GM21381 (cell line): ENCODE data around the gene TMEM127.
"Not testable (repeated sequence)": the region's sequence is repeated elsewhere in the genome, so short reads cannot be mapped to it uniquely, and the experiment has no call there.

ENCODE experiments used
- ATAC-seq: cut with Tn5 transposase; IDR thresholded peaks from one replicate; pipeline ENCODE4 v1.9.1; 2021; ENCODE audit warnings: mild to moderate bottlenecking, moderate library complexity; ENCODE audit not compliant: unreplicated experiment

The TMEM127 gene

DNA sequence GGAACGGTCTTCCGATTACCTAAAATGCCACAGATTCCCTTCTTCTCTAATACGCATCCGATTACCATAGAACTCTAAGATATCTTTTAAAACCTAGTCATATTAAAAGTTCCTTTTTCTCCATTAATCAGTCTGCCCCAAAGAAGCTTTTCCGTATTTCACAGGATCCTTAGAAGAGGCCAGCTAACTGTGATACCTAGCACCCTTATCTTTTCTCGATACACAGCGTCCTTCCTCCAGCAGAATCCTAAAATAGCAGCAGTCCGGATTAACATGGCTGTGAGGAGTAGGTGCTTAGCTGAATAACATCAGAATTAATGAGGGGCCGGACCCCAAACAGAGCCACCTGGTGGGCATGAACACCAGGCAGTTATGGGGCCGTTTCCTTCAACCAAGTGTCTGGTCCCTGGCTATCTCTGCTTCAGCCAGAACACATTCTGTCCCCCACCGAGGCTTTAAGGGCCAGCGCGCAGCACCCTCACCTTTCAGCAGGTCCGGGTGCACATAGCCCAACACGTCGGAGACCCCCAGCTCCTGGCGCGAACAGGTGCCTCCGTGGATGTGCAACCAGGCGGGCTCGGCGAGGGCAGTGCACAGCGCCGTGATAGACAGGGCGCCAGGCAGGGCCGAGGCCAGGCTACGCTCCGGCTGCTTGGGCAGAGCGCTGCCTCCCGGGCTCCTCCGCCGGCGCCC is 995 bp downstream of the TMEM127 start:
- ATAC-seq, result peak; percentile 2

DNA sequence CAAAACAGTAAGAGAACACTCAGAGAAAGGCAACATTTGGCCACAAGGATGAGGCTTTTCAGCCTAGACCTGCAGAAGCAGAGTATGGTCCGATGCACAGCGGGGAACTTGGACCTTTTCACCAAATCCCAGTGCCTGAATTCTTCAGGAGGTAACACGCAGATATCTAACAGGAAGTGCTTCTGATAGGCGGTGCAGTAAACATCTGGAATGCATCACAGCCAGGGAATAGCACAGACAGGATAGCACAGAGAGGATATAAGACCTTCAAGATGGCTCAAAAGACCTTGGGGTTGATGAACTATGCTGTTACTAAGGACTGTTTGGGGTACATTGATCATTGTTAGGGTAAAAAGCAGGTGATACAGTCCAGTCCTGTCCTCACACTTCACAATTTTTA is 1.7 kb downstream of the TMEM127 start:
- no peak for ATAC-seq

DNA sequence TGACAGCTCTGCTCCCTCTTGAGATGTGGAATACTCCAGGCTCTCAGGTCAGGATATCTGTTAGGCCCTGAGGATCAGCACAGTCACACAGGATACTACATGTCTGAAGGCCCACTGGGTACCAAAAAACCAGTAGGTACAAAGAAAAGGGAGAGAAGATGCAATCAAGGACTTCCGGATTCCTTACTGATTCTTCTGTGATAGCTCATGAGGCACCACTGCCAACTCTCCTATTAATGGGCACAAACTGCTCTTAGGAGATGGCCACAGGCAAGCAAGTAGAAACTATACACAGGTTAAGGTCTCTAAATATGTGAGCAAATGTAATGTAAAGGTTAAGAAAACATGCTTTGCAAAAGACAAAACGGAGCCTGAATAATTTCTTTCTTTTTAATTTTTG is 3.5 kb downstream of the TMEM127 start:
- no peak for ATAC-seq

DNA sequence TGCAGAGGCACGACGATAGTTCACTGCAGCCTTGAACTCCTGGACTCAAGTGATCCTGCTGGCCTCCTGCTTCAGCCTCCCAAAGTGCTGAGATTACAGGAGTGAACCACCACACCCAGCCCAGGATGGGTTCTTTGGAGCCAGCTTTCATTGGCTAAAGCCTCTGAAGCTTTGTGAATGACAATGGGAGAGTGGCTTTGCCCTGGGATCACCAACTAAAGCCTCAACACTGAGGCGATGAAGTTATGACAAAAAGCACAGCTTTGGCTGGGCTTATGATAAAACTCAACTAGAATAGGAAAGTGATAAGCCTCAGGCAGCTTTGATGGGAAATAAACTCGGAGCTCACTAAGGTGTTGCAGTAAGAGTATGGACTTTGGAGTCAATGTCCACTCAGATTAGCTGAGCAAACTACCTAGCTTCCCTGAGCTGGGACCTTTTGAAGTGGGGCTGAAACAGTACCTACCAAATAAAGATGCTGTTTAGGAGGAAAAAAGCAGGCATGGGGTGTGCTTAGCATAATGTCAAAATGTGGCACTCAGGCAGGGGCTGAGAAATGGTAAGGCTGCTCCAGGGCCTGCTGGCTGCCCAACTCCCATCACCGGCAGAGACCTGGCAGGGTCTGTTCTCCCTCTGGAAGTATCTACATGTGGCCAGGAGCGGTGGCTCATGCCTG is 4.3 kb downstream of the TMEM127 start:
- no peak for ATAC-seq

DNA sequence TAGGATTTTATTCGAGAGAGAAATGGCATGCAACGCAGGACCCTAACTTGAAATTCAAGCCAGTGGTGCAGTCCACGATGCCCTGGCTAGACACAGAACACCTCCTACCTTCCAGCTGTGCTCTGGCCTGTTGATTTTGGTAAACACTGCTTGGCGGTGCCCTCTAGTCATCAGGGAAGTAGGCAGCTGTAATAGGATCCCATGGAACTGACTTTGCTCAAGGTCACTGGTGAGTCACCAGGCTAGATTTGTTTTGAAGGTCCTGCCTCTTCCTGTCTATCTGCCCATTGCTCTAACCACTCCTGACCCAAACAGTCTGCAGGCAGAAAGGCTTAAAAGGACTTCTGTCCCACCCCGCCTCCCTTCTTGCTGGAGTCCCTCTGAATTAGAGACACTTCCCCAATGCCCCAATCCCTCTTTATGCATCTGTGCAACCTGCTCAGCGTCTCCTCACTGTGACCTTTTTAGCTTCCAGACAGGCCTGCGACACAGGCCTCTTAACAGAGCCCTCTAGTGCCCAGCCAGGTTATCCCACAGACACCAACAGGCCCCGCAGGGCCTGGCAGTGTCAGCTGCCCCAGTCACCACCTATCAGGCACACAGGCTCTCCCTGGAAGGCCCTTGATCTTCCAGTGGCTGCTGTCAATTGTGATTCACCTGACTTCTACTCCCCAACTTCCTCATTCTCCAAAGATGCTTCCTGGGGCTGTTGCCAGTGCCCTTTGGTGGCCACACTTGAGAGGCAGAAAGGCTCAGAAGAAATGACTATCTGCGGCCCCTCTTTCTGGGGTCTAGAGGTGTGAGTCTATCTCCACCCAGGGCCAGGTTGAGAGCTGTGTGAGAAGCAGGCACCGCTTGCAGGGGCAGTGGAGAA is 5.2 kb downstream of the TMEM127 start:
- no peak for ATAC-seq

DNA sequence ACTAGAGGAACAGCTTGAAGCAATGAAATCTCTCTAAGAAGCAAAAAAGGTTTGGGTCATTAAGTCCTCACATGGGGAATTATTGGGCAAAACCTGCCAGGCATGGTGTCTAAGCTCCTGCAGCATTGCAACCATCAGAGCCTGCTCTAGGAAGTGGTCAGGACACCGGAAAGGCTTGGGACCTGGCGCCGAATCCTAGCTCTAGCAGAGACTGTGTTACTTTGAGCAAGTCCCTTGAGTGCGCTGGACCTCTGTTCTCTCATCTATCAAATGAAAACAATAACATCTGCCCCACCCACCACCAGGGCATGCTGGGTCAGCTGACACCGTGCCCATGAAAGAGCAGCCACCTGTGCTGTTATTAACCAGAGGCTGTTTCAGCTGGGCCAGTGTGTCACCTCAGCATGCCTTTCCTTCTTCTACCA is 6.3 kb downstream of the TMEM127 start:
- ATAC-seq, result no peak

DNA sequence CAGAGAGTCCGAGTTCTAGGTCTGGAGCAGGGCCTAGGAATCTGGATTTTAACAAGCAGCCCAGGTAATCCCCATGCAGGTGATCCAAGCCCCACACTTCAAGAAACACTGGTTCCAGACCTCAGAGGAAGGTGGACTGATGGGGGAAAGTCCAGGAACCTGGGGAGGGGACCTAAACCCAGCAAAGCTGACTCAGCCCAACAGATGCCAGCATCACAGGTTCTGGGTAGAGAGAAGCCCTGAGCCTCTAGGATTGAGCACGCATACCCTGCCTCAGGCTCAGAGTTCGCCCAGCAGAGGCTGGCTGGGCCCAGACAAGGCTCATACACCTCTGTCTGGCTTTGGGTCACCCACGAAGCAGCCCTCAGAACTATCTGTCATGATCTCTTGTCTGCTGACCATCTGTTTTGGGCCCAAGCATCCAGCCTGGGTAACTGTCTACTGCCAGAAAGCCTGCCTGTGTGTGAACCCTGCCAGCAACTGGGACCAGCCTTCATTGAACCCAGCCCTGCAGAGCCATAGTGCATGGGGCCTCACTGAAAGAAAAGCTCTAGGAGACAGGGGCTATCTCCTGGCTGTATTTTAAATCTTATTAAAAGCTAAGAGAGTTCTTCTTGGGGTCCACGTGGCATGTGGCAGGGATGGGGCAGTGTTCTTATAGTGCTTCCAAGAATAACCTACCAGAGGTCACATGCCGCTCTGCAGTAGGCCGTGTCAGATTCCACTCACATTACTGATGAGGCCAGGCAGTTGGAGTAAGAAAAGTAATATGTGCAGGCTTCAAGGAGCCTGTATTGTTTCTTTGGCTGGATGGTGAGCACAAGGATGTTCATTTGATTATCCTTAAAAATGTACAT is 7.4 kb downstream of the TMEM127 start:
- ATAC-seq, result no peak

DNA sequence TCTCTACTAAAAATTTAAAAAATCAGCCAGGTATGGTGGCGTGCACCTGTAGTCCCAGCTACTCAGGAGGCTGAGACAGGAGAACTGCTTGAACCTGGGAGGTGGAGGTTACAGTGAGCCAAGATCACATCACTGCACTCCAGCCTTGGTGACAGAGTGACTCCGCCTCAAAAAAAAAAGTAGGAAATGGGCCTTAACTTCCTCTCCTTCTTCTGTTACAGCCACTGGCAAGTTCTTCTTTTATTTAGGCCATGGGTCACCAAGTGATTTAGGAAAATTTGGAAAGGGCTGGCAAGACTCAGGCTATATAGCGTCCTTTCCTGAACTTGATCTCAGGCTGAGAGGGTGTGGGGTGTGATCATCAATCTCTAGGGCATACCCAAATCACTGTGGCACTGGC is 8.1 kb downstream of the TMEM127 start:
- ATAC-seq, result not testable (repeated sequence)

DNA sequence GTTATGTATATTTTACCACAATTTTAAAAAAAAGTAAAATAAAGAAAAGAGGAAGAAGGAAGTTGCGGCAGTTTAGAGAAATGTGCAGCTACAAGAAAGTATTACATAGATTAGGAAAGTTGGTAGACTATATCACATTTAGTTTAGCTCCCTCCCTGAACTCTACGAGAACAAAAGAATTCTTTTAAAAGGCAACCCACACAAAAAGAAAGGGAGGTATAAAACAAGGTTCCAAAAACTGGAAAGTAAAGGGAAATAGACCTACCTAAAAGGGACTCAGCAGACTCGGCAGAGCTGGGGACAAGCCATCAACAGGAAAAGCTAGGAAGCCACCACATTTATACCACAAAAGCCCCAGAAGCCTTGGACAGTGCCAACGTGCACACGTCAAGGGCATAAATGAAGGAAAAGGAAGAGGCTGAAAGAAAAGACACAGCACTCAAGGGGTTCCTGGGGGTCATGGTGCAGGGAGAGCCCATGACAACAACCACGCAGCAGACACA is 9.1 kb downstream of the TMEM127 start:
- no peak for ATAC-seq

DNA sequence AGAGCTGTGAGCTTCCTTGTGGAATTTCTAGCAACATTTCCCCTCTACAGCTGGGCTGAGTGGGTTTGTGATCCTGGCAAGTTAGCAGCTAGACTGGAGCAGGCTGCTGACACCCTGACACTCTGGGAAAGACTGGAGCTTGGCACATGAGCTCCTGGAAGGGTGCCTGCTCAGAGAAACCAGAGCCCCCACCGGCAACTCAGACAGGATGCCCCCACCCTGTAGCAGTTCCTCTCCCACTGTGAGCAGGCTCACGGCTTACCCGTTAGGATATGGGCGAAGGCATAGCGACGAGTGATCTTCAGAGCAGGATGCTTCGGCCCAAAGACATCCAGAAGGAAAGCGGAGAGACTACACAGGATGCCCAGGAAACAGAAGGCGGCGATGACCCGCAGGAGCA is 11.2 kb downstream of the TMEM127 start:
- no peak for ATAC-seq

DNA sequence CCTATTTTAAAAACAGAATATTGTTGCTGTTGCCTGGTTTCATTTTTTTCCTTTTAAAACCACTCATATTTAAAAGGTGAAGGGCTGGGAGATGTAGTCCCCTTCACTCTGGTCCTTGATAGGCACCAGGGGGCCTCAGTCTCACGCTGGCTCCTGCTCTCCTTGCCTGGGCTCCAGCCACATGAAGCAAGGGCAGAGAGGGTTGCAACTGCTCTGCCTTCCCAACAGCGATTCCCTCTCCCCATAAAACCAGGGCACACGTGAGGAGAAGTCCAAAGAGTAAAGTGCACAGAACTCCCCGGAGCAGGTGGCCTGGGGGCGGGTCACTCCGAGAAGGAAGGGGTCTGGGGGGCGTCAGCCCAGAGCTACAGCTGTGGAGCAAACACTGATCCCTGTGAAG is 12.8 kb downstream of the TMEM127 start:
- no peak for ATAC-seq

DNA sequence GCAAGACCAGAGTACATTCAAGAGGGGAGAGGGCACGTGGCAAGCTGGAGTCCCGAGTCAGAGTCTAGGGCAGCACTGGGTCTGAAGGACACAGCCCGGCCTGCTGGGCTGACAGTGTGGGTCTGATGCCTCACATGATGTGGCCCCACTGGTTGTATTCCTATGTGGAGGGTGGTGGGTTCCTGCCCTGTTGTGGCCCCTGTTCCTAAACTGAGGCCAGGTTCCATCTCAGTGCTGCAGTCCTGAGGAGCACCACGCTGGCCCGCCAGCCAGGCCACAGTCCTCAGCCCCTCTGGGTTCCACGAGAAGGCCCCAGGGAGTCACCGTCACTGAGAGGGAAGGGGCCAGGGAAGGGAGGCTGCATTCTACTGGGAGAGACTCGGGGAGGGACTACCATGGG is 13.3 kb downstream of the TMEM127 start:
- ATAC-seq, result no peak

DNA sequence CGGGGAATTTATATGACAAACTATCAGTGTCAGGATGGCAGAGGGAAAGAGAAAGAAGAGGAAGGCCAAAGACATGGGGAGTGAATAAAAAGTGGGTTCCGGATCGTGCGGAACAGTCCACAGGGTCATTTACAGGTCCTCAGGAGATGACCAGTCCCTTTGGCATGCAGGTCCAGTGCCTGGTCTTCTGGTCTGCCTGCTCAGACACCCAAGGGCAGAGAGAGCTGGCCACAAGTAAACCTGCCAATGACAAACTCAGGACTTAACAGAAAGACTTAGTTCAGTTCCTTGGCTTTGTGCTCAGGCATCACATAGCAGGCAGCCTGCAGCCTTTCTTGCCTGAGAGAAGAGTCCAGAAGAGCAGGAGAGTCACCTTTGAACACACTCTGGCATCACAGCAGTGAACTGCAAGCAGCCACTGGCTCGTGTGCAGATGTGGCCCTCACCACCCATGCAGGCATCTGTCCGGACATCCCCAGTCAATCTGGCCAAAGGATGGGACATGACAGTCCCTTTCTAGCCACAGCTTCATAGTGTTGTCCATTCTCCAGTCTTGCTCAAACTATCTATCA is 14.0 kb downstream of the TMEM127 start:
- ATAC-seq, result no peak

DNA sequence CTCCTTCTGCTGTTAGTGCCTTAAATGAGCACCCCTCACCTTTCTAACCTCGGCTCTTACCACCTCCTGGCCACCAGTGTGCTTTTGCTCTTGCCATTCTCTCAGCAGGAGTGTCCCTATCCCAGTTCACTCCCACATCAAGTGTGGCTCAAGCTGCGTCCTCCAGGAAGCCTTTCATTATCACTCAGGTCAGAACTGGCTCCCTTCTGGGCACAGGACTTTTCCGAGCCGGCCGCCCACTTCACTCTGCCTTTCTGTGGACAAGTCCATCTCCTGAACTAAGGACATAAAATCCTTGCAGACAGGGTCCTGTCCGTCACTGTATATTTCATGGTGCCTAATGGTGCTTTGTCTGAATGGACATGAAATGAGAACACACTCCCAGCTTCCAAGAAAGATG is 15.6 kb downstream of the TMEM127 start:
- ATAC-seq, result no peak

DNA sequence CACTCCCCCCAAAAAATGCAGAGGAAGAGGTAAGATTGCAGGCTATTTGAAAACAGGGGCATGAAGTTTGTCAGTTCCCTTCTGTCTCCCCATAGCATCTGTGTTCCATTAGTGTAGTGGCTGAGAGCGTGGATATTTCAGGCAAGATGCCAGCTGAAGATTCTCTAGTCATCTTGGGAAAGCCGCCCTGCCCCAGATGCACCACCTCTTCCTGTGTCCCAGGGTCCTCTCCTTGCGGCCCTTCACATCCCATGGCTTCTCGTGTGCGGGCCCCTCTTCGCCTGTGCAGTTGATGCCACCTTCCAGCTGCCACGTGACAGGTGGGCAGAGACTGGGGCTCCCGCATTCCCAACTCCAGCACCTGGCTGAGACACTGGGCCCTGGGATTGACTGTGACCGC is 16.1 kb downstream of the TMEM127 start:
- no peak for ATAC-seq

DNA sequence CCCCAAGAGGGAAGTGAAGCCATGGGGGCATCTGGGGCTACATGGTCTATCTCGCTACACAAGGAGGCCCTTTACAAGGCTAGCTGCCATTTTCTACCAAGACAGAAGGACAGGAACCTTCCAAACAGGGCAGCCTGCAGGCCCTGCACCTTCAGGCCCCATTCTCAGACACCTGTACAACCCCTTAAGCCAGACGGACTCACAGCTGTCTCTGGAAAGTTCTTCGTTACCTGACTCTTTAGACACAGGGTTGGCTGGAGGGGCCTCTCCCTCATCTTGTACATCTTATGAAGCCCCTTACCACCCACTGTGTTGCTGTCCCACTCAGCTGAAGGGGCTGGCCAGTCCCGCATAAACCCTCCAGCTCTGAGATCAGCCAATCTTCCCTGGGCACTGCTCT is 17.2 kb downstream of the TMEM127 start:
- no peak for ATAC-seq

DNA sequence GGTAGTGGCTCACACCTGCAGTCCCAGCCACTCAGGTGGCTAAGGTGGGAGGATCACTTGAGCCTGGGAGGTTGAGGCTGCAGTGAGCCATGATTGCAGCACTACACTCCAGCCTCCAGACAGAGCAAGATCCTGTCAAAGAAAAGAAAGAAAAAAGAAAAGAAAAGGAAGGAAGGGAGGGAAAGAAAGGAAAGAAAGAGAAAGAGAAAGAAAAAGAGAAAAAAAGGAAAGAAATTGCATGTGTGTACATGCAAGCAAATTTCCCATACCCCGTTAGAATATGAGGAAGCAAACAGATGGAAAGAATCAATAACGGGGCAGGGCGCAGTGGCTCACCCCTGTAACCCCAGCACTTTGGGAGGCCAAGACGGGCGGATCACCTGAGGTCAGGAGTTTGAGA is 17.9 kb downstream of the TMEM127 start:
- no peak for ATAC-seq

DNA sequence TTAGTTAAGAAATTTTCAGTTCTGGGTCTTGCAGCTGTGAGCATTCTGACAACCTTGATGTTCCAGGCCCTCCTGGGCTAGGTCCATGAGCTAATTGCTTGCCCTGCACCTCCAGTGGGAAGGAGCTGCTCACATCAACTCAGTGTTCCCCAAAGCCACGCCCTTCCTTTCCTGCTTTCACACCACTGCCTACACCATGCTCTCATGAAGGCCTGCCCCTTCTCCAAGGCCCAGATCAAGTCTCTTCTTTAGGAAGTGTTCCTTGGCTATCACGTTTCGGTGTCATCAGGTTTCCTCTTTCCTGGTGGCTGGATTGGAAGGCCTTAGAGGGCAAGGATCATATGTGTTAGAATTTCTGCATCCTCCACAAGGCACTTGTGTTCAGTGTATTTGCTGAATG is 18.8 kb downstream of the TMEM127 start:
- no peak for ATAC-seq

DNA sequence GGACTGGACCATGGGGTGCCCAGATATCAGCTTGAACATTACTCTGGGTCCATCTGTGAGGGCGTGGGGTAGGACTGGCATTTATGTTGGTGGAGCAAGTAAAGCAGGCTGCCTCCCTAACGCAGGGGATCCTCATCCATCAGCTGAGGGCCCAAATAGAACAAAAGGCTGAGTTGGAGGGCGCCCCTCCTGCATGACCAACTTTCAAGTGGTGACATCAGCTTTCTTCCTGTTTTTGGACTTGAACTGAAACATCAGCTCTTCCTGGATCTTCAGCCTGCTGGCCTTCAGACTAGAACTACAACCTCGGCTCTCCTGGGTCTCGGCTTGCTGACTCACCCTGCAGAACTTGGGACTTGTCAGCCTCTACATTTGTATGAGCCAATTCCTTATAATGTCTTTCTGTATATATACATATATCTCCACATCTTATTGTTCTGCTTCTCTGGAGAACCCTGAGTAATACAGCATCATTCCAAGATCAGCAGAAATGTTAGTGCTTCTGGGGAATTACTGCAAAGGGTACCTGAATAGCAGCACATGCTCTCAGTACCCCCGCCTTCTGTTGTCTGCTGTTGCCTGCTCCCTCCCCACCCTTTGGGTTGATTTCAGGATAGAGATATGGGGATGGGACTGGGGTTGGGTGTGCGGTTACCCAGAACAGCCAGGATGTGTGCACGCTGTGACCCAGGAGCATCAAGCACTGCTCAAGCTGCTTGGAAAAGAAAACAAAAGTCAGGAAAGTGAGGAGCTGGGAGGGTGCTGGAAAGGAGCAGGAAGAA is 20.0 kb downstream of the TMEM127 start:
- no peak for ATAC-seq

DNA sequence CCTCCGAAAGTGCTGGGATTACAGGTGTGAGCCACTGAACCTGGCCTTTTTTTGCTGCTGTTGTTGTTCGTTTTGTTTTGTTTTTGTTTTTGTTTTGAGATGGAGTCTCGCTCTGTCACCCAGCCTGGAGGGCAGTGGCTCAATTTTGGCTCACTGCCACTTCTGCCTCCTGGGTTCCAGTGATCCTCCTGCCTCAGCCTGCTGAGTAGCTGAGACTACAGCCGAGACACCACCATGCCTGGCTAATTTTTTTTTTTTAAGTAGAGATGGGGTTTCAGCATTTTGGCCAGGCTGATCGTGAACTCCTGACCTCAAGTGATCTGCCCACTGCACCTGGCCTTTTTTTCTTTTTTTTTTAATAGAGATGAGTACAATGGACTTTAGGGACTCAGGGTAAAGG is 22.0 kb downstream of the TMEM127 start:
- no peak for ATAC-seq
